GM19240 (cell line): Measurements from ENCODE around the gene GRM4.

Experiments used
- DNase-seq: peaks from one replicate; pipeline ENCODE4 v3.0.0; 2011; ENCODE audit warnings: low spot score; ENCODE audit not compliant: insufficient read length

Gene GRM4

DNA sequence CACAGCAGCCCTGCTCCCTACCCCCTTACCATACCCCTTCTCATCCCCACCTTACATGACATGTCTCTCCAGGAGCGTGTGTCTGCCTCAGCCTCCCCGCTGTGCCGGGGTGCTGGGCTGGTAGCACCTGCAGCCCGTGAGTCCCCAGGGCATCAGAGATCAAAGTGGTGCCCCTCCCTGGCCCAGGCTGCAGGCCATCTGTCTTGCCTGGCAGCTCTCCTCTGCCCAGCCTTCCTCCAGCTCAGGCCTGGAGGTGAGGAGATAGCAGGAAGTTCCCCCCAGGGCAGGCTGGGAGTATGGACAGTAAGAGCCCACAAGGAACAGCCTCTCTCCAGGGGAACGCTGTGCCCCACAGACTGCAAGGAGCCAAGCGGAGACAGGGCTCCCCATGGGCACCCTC lies 35.3 kb downstream of the GRM4 start:
- DNase-seq = no peak

- DNase-seq = no peak
These were observed 37.7 kb downstream of the GRM4 start for GRCh38 chr6:34108176-34108575.

DNA sequence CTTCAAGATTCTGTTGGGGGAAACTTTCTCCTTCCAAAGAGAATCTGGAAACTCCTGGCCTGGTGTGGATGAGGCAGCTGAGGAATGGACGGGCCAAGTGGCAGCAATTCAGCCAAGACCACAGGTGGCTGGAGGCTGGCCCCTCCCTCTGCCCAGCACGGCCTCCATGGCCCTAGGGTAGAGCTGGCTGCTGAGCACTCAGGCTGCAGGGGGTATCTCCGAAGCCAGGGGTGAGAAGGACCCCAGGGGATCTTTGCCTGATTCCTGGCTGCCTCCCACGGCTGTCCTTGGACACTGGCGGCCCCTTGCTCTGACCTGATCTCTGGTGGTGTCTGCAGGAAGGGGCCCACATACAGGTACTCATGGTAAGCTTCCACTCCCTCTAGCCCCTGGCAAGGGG lies 39.0 kb downstream of the GRM4 start:
- DNase-seq = no peak

DNA sequence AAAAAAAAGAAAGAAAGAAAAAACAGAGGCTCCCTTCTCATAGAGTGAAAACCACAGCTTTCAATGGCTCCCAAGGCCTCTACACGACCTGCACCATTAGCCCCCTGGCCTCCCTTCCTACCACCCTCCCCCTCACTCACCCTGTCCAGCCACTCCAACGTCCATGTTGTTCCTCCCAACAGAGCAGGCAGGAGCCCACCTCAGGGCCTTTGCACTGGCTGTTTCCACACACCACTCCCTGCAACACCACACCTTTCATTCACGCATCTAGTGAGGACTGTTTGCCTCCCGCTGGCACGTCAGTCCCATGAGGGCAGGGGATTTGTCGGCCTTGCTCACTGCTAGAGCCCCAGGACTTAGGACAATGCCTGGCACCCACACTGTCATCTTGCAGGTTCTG lies 39.5 kb downstream of the GRM4 start:
- no peak for DNase-seq

DNA sequence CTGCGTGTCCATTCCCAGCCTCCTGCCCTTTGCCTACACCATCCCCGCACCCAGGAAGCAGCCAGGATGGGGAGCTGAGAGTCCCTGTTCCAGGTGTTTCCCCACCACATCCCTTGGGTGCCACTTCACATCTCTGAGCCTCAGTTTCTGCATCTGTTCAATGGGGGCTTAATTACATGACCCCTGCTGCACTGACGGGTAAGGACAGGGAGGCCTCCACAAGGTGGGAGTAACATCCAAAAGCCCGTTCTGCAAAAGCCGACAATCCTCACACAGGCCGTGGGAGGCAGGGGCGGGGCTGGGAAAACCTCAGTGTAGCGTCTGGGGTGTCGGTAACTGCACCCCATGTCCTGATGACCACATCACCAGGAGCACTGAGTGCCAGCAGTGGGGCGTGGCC lies 41.3 kb downstream of the GRM4 start:
- DNase-seq = no peak

DNA sequence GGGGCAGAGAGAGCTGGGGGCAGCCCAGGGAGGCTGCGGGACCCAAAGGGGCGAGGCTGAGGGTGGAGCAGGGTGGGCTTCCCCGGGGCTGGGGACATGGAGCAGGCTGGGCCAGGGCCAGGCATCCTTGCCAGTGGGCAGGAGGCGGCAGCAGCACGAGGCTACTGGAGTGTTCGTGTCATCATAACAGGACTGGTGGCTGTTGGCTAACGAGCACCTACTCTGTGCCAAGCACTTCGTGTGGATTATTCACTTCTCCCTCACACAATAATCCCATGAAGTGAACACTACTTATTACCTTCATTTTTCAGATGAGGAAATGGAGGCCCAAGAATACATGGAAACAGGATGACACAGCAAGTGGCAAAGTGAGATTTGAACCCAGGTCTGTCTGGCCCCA lies 41.7 kb downstream of the GRM4 start:
- no peak for DNase-seq

DNA sequence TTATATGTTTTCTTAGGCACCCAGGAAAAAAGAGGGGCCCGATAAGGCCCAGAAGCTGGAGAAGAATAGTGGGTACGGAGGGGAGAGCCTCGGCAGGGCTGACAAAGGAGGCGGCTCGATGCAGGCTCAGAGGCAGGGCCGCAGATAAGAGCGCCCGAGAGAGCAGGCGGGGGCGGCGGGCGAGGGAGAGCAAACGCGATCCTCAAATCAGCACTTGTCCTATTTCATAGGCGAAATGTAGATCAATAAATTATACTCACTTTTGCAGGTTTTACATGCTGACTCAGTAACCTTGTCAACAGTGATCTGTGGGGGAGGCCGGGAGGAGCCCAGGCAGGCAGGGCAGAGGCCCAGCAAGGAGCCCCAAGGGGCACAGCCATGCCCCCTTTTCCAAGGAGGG lies 42.6 kb downstream of the GRM4 start:
- no peak for DNase-seq

GRCh38 chr6:34102696-34103095 lies 43.2 kb downstream of the GRM4 start:
- DNase-seq = no peak

GRCh38 chr6:34102099-34102656 lies 43.7 kb downstream of the GRM4 start:
- no peak for DNase-seq

DNA sequence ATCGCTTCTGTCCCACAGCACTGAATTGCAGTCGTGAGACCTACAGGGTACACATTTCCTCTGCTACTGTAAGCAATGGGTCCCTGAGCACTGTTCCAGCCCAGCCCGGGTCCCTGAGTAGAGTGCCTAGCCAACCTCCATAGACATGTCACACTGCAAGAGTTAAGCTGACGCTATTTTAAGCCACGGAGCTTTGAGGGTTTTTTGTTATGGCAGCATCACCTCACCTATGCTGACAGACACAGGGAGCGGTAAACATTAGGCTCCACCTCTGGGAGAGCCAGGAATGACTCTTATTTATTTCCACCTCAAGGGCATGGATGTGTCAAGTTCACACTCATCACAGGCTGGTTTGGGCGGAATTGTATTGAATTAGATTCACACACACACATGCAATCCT lies 45.1 kb downstream of the GRM4 start:
- no peak for DNase-seq

- no peak for DNase-seq
These were observed 46.0 kb downstream of the GRM4 start for GRCh38 chr6:34099878-34100277.

DNA sequence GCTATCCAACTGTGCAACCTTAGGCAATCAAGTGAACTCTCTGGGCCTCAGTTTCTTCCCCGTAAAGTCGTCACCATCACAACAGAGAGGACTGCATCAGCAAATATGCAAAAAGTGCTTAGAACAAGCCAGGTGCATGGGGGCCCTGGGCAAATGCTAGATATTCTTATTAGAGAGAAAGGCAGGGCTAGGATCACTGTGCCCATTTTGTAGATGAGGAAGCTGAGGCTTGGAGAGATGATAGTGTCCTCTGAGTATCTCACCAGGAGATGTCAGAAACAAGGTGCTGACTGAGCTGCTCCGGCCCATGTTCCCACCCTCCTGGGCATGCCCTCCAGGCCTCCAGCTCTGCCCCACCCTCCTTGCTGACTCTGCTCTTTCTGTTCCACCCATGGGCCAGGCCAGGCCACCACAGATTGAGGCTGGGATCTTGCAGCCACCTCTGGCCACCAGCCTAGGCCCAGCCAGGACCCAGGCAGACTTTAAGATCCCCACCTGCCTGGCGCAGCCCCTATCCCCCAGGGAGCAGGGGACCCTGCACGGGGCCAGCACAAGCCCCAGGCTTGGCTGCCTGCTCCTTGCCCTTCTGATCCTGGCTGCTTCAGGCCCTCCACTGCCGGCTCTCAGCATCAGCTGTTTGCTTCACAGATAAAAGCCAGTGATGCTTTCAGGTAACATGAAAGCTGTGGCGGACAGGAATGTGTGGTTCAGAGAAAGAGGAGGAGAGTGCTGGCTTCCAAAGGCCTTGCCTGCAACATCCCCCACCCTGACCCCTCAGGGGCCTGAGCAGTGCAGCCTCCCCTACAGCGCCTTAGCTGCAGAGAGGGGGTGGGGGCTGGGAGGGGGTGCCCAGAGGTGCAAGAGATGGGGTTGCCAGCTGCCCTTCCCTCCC lies 47.6 kb downstream of the GRM4 start:
- DNase-seq = no peak

- no peak for DNase-seq
These were observed 49.1 kb downstream of the GRM4 start for GRCh38 chr6:34096814-34097213.

DNA sequence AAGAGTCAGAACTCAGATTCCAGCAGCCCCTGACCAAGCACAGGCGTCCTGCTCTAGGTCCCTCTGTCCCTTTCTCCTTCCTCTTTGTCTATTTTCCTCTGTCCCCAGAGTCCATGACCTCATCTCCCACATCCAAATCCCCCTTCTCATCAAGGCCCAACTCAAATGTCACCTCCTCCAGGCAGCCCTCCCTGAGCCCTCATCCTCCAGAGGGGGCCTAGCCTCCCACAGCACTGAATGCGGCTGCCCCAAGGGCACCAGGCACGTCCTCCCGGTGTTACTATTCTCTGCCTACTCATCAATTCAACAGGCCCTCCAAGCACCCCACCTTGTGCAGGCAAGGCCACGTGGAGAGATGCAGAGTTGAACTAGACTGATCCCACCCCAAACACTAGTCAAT lies 49.7 kb downstream of the GRM4 start:
- DNase-seq = no peak

- DNase-seq = no peak
These were observed 50.1 kb downstream of the GRM4 start for GRCh38 chr6:34095741-34096140.

- DNase-seq = no peak
These were observed 50.8 kb downstream of the GRM4 start for GRCh38 chr6:34095136-34095505.

DNA sequence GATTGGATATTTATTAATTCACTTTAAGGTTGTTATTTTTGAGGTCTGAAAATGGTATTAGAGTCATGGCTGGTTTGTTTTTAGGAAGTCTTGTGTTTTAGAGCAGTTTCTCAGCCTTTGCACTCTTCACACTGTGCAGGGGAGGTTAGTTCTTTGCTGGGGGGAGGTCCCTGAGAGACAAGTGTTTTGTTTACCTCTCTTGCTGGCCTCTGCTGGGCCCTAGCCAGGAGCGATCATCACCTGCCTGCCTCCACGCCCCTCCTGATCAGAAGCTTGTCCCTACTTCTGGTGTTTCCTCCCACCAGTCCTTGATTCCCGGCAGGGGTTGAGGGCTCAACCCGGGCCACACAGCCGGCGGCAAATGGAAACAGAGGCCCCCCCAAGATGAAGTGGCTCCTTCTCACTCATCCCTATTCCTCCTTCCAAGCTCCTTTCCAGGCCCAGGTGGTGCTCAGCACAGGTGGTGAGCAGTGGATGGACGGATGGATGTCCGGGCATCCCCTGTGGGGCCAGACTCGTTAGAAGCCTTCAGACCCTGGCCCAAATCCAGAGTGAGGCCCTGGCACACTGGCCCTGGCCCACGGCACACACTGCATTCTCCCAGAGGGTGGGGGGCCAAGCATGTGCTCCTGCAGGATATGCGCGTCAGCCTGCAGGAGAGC lies 51.3 kb downstream of the GRM4 start:
- no peak for DNase-seq

GRCh38 chr6:34093854-34094430 lies 51.9 kb downstream of the GRM4 start:
- DNase-seq = no peak

- DNase-seq = no peak
These were observed 52.7 kb downstream of the GRM4 start for GRCh38 chr6:34093206-34093605.

- DNase-seq = no peak
These were observed 53.3 kb downstream of the GRM4 start for GRCh38 chr6:34092631-34093030.

- DNase-seq = no peak
These were observed 55.0 kb downstream of the GRM4 start for GRCh38 chr6:34090935-34091334.

GRCh38 chr6:34090529-34090928 lies 55.4 kb downstream of the GRM4 start:
- no peak for DNase-seq
